HG02981 (cell line): Measurements from ENCODE around the gene MTX1.
"Not testable (repeated sequence)": the region's sequence is repeated elsewhere in the genome, so short reads cannot be mapped to it uniquely, and the experiment has no call there.

Experiments used
- ATAC-seq: cut with Tn5 transposase; IDR thresholded peaks from one replicate; pipeline ENCODE4 v1.9.1; 2021; ENCODE audit warnings: mild to moderate bottlenecking, moderate library complexity; ENCODE audit not compliant: unreplicated experiment

The MTX1 gene

GRCh38 chr1:155231302-155231701, 22.8 kb downstream of the MTX1 start:
- not testable (repeated sequence) for ATAC-seq

- ATAC-seq = not testable (repeated sequence)
These were observed 23.8 kb downstream of the MTX1 start for GRCh38 chr1:155232001-155232978.

GRCh38 chr1:155233502-155233901, 25.0 kb downstream of the MTX1 start:
- ATAC-seq = not testable (repeated sequence)

GRCh38 chr1:155235375-155235774, 26.9 kb downstream of the MTX1 start:
- not testable (repeated sequence) for ATAC-seq

GRCh38 chr1:155236451-155236850, 28.0 kb downstream of the MTX1 start:
- ATAC-seq = no peak

GRCh38 chr1:155241069-155241679, 32.7 kb downstream of the MTX1 start:
- ATAC-seq = no peak

GRCh38 chr1:155241841-155242264, 33.4 kb downstream of the MTX1 start:
- no peak for ATAC-seq

- ATAC-seq = no peak
These were observed 34.4 kb downstream of the MTX1 start for GRCh38 chr1:155242805-155243358.

- peak; percentile 88 for ATAC-seq
These were observed 36.1 kb downstream of the MTX1 start for GRCh38 chr1:155244368-155245162.

GRCh38 chr1:155245163-155245524, 36.6 kb downstream of the MTX1 start:
- no peak for ATAC-seq

- not testable (repeated sequence) for ATAC-seq
These were observed 38.3 kb downstream of the MTX1 start for GRCh38 chr1:155246796-155247195.

- no peak for ATAC-seq
These were observed 39.4 kb downstream of the MTX1 start for GRCh38 chr1:155247667-155248553.

- peak; percentile 6 for ATAC-seq
These were observed 41.7 kb downstream of the MTX1 start for GRCh38 chr1:155250246-155250632.

GRCh38 chr1:155250633-155251449, 42.3 kb downstream of the MTX1 start:
- ATAC-seq = peak; percentile 82

GRCh38 chr1:155251566-155251965, 43.1 kb downstream of the MTX1 start:
- no peak for ATAC-seq

GRCh38 chr1:155253208-155253607, 44.7 kb downstream of the MTX1 start:
- ATAC-seq = no peak

- no peak for ATAC-seq
These were observed 45.3 kb downstream of the MTX1 start for GRCh38 chr1:155253797-155254196.

GRCh38 chr1:155254228-155254713, 45.8 kb downstream of the MTX1 start:
- no peak for ATAC-seq

- ATAC-seq = no peak
These were observed 46.3 kb downstream of the MTX1 start for GRCh38 chr1:155254714-155255242.
